Measurements from ENCODE around the gene NR1D1.

Gene NR1D1

DNA sequence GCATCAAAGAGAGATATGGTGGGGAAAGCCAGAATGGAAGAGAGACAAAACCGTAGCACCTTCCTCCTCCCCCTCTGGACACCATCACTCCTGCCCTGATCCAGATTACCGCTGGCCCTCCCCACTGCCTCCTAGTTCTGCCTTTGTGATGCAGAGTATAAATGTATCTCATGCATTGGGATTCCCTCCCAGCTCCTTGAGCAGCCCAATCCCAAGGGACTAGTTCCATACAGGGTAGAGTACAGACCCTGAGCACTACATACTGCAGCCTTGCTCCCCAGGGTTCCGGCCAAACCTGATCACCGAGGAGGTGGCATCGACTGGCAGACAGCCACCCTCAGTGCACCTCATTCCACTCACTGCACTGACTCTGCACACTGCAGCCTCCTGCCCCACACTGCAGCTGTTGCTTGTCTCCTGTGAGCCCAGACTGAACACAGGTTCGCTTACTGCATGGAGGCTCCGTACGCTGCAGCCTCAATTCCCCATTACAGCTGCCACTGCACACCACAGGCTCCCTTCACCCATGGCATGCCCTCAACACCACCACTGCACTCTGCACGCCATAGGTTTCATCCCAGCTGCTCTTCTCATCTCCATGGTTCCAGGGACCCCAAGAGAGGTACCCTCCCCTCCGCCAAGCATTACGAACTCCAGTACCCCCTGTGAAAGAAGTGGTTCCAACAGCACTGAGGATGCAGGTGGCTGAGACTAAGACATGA, 39.3 kb downstream of the NR1D1 start:
- Histone ChIP-seq H3K4me2 (ENCODE audit: low read depth, low read length) (no peak overlapping the region), H3K9me3 (replicated peaks; ENCODE audit: insufficient read depth, low read length) (no peaks in the 10 kb centered on the region), H4K20me1 (ENCODE audit: insufficient read depth, low read length) (no peaks in the 10 kb centered on the region), H3K9ac (ENCODE audit: low read length) (no peak overlapping the region), H3K4me3 (ENCODE audit: low read length) (no peak overlapping the region), H3K27me3 (replicated peaks; ENCODE audit: insufficient read depth, low read length) (peaks cover 46% of the 10 kb centered on the region), H3K4me1 (ENCODE audit: low read length) (peaks cover 6% of the 10 kb centered on the region), H3K79me2 (ENCODE audit: low read length) (no peaks in the 10 kb centered on the region), H3K36me3 (replicated peaks; ENCODE audit: insufficient read depth, low read length) (no peaks in the 10 kb centered on the region), H3K27ac (ENCODE audit: low read length) (no peak overlapping the region), H3K9me2 (replicated peaks; ENCODE audit: insufficient read depth, low read length) (no peaks in the 10 kb centered on the region), H2AFZ (ENCODE audit: low read length) (no peak overlapping the region), H3F3A (ENCODE audit: insufficient read depth, low read length) (no peaks in the 10 kb centered on the region)
- DNase-seq, result no peak
- no peak for TF ChIP-seq EZH2 (optimal IDR thresholded peaks at IDR 0.05; ENCODE audit: low read depth, low read length)
- TF ChIP-seq EZH2phosphoT487 (IDR thresholded peaks at IDR 0.05; ENCODE audit: low read length), result no peak
- TF ChIP-seq, protein P1, sequence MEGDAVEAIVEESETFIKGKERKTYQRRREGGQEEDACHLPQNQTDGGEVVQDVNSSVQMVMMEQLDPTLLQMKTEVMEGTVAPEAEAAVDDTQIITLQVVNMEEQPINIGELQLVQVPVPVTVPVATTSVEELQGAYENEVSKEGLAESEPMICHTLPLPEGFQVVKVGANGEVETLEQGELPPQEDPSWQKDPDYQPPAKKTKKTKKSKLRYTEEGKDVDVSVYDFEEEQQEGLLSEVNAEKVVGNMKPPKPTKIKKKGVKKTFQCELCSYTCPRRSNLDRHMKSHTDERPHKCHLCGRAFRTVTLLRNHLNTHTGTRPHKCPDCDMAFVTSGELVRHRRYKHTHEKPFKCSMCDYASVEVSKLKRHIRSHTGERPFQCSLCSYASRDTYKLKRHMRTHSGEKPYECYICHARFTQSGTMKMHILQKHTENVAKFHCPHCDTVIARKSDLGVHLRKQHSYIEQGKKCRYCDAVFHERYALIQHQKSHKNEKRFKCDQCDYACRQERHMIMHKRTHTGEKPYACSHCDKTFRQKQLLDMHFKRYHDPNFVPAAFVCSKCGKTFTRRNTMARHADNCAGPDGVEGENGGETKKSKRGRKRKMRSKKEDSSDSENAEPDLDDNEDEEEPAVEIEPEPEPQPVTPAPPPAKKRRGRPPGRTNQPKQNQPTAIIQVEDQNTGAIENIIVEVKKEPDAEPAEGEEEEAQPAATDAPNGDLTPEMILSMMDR (IDR thresholded peaks at IDR 0.05; ENCODE audit: low read length), result no peak

DNA sequence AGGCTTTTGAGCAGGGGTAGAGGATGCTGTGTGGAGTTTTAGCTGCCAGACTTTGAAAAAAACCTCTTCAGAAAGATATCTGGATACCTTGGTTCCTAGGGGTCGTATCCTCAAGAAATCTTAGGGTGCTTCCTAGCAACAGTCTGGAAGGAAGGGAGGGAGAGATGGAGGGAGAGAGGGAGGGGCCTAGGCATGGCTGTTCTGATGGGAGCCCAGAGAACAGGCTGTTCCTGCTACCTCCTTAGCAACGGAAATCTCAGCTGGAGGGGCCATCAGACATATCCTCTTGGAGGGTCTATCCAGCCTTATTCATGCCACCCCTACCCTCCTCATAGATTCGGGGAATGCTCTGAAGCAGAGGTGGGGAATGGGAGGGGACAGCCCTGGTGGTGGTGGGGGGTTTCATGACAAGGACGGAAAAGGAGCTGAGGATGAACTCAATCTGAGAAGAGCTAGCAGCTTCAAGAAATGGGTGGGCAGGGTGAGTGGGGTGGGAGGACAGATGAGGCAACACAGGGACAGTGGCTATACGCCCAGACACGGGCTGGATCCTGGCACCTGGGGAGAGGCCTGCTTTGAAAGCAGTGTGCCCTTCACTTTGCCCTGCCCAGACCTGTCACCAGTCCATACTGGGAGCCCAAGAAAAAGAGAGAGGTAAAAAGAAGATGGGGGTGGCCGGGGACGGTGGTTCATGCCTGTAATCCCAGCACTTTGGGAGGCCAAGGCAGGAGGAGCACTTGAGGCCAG, 40.5 kb downstream of the NR1D1 start:
- no peak overlapping the region for H2AFZ ChIP-seq (ENCODE audit: low read length)
- H4K20me1 ChIP-seq (ENCODE audit: insufficient read depth, low read length), result no peaks in the 10 kb centered on the region
- H3K4me3 ChIP-seq (ENCODE audit: low read length), result no peak overlapping the region
- no peak overlapping the region for H3K9ac ChIP-seq (ENCODE audit: low read length)
- no peaks in the 10 kb centered on the region for H3K36me3 ChIP-seq (replicated peaks; ENCODE audit: insufficient read depth, low read length)
- no peak overlapping the region for H3K4me2 ChIP-seq (ENCODE audit: low read depth, low read length)
- DNase-seq, result no peak
- peaks cover 6% of the 10 kb centered on the region for H3K4me1 ChIP-seq (ENCODE audit: low read length)
- no peaks in the 10 kb centered on the region for H3K9me2 ChIP-seq (replicated peaks; ENCODE audit: insufficient read depth, low read length)
- H3K27ac ChIP-seq (ENCODE audit: low read length), result no peak overlapping the region
- no peaks in the 10 kb centered on the region for H3K9me3 ChIP-seq (replicated peaks; ENCODE audit: insufficient read depth, low read length)
- H3K27me3 ChIP-seq (replicated peaks; ENCODE audit: insufficient read depth, low read length), result peaks cover 56% of the 10 kb centered on the region
- TF ChIP-seq EZH2 (optimal IDR thresholded peaks at IDR 0.05; ENCODE audit: low read depth, low read length), result no peak
- no peak for TF ChIP-seq EZH2phosphoT487 (IDR thresholded peaks at IDR 0.05; ENCODE audit: low read length)
- TF ChIP-seq, protein P1 (IDR thresholded peaks at IDR 0.05; ENCODE audit: low read length), result no peak
- H3K79me2 ChIP-seq (ENCODE audit: low read length), result no peaks in the 10 kb centered on the region
- no peaks in the 10 kb centered on the region for H3F3A ChIP-seq (ENCODE audit: insufficient read depth, low read length)

DNA sequence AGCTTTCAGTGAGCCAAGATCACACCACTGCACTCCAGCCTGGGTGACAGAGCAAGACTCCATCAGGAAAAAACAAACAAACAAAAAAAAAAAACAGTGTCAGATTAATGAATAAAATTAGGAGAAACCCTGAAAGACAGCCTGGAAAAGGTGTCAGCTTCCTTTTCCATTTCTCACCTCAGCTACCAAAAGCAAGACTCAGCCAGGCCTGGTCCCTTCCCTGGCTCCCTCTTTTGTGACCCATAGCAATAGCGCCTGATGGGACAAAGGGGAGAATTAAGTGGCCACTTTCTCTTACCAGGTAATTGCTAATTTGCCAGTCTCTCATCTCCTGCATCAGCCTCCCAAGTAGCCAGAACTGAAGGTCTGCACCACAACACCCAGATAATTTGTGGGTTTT, 41.5 kb downstream of the NR1D1 start:
- no peak for DNase-seq
- Histone ChIP-seq H4K20me1 (ENCODE audit: insufficient read depth, low read length) (no peaks in the 10 kb centered on the region), H3F3A (ENCODE audit: insufficient read depth, low read length) (no peaks in the 10 kb centered on the region), H3K4me2 (ENCODE audit: low read depth, low read length) (no peak overlapping the region), H2AFZ (ENCODE audit: low read length) (no peak overlapping the region), H3K27me3 (replicated peaks; ENCODE audit: insufficient read depth, low read length) (peaks cover 58% of the 10 kb centered on the region), H3K4me1 (ENCODE audit: low read length) (peaks cover 6% of the 10 kb centered on the region), H3K27ac (ENCODE audit: low read length) (no peak overlapping the region), H3K4me3 (ENCODE audit: low read length) (no peak overlapping the region), H3K36me3 (replicated peaks; ENCODE audit: insufficient read depth, low read length) (no peaks in the 10 kb centered on the region), H3K9me3 (replicated peaks; ENCODE audit: insufficient read depth, low read length) (no peaks in the 10 kb centered on the region), H3K9me2 (replicated peaks; ENCODE audit: insufficient read depth, low read length) (no peaks in the 10 kb centered on the region), H3K9ac (ENCODE audit: low read length) (no peak overlapping the region), H3K79me2 (ENCODE audit: low read length) (peaks cover 4% of the 10 kb centered on the region)
- TF ChIP-seq, protein P1 (IDR thresholded peaks at IDR 0.05; ENCODE audit: low read length), result no peak
- TF ChIP-seq EZH2phosphoT487 (IDR thresholded peaks at IDR 0.05; ENCODE audit: low read length), result no peak
- TF ChIP-seq EZH2 (optimal IDR thresholded peaks at IDR 0.05; ENCODE audit: low read depth, low read length), result no peak

Data from MM.1S (cell line).